Endothelial cell of umbilical vein (primary cell): ENCODE results near the gene SLC47A2. TPM values are rescaled to one million over a fixed set of nuclear protein-coding genes. Genes with fewer than 3 reads are reported as not detected.

Experiments used
- BruUV-seq: library from RNA; stranded (reverse); fragments of 400-500 nt; replicated peaks from 2 replicates; lab custom pipeline; 2021; lab: Mats Ljungman, UMichigan
- CTCF ChIA-PET: fragments of 300-600, 350-600 bp; sonication (Branson Sonifier 250); formaldehyde crosslinking; loops from one replicate; lab custom pipeline; 2021; ENCODE audit warnings: antibody characterized with exemption, inconsistent platforms; lab: Charles Lee
- POLR2A ChIA-PET: fragments of 300-600, 350-600 bp; sonication (Branson Sonifier 250); formaldehyde crosslinking; loops from one replicate; lab custom pipeline; 2021; ENCODE audit warnings: antibody characterized with exemption, inconsistent platforms; lab: Charles Lee
- DNase-seq: peaks from one replicate; pipeline ENCODE4 v3.0.0-alpha.2; 2011; ENCODE audit warnings: low read depth, low spot score
- FAIRE-seq: peaks from 2 replicates; lab custom pipeline; 2011; peaks lifted over from hg19 to GRCh38; lab: Jason Lieb, UNC
- H2AFZ ChIP-seq: 2 replicates; pipeline ENCODE4 v1.6.0; 2012; ENCODE audit warnings: low read depth, low read length, control low read depth, inconsistent platforms
- H3K27ac ChIP-seq: 2 replicates; pipeline ENCODE4 v1.5.1; 2011; ENCODE audit warnings: low read depth, mild to moderate bottlenecking, control low read depth, low read length, moderate library complexity; ENCODE audit not compliant: insufficient read depth
- H3K27me3 ChIP-seq, 2 experiments: 2 replicates each; pipeline versions ENCODE4 v1.6.0 to v1.6.1; 2011; ENCODE audit warnings: low read length in 2 of 2, mixed read lengths in 1 of 2; ENCODE audit not compliant: control insufficient read depth in 2 of 2, insufficient read depth in 2 of 2
- H3K36me3 ChIP-seq, 2 experiments: 2 replicates in 1 of 2; 3 replicates in 1 of 2; pipeline ENCODE4 v1.5.1; 2011; ENCODE audit warnings: low read length in 2 of 2, mild to moderate bottlenecking in 1 of 2, moderate library complexity in 1 of 2; ENCODE audit not compliant: control insufficient read depth in 2 of 2, insufficient read depth in 2 of 2; ENCODE audit errors: extremely low read depth in 1 of 2
- H3K4me1 ChIP-seq: 3 replicates; pipeline ENCODE4 v1.5.1; 2011; ENCODE audit warnings: mild to moderate bottlenecking, low read length; ENCODE audit not compliant: control insufficient read depth, insufficient read depth; ENCODE audit errors: extremely low read depth
- H3K4me2 ChIP-seq: 2 replicates; pipeline ENCODE4 v1.6.1; 2011; ENCODE audit warnings: low read length, control low read depth, mixed read lengths; ENCODE audit not compliant: insufficient read depth
- H3K4me3 ChIP-seq, 3 experiments: fragments of 200-600 bp in 1 of 3; sonication (generic), shearing (Covaris generic) in 1 of 3; replicated peaks in 1 of 3; 2 replicates each; pipeline ENCODE4 v1.5.1; 2011 to 2016; ENCODE audit warnings: control low read depth in 3 of 3, low read length in 3 of 3, mild to moderate bottlenecking in 2 of 3, inconsistent platforms in 1 of 3, low read depth in 1 of 3, moderate library complexity in 1 of 3; ENCODE audit not compliant: insufficient read depth in 1 of 3
- H3K79me2 ChIP-seq: 2 replicates; pipeline ENCODE4 v1.6.0; 2012; ENCODE audit warnings: low read length, inconsistent platforms; ENCODE audit not compliant: control insufficient read depth, insufficient read depth
- H3K9ac ChIP-seq: replicated peaks from 2 replicates; pipeline ENCODE3; 2011; ENCODE audit warnings: low read length, control low read depth; ENCODE audit not compliant: insufficient read depth; ENCODE audit errors: extremely low read depth
- H3K9me1 ChIP-seq: replicated peaks from 3 replicates; pipeline ENCODE4 v1.6.0; 2011; ENCODE audit warnings: mild to moderate bottlenecking, low read length; ENCODE audit not compliant: control insufficient read depth, insufficient read depth; ENCODE audit errors: extremely low read depth
- H3K9me3 ChIP-seq: replicated peaks from 2 replicates; pipeline ENCODE4 v1.5.1; 2012; ENCODE audit warnings: low read length, inconsistent platforms; ENCODE audit not compliant: control insufficient read depth, insufficient read depth
- H4K20me1 ChIP-seq: replicated peaks from 2 replicates; pipeline ENCODE3; 2011; ENCODE audit warnings: mild to moderate bottlenecking, low read length; ENCODE audit not compliant: control insufficient read depth, insufficient read depth; ENCODE audit errors: extremely low read depth
- CTCF ChIP-seq, 2 donors: IDR thresholded peaks; 1 replicate in 1 of 2; 2 replicates in 1 of 2; pipeline ENCODE4 v1.5.1; 2011; ENCODE audit warnings: low read length in 2 of 2, mild to moderate bottlenecking in 2 of 2, moderate library complexity in 2 of 2, control low read depth in 1 of 2, inconsistent platforms in 1 of 2, low read depth in 1 of 2; ENCODE audit not compliant: insufficient read depth in 1 of 2; ENCODE audit errors: extremely low read depth in 1 of 2
- EZH2 ChIP-seq: IDR thresholded peaks from 2 replicates; pipeline ENCODE4 v1.6.1; 2012; ENCODE audit warnings: borderline replicate concordance, low read depth, mild to moderate bottlenecking, moderate library complexity, low read length, inconsistent platforms; ENCODE audit not compliant: severe bottlenecking
- FOS ChIP-seq: IDR thresholded peaks from 2 replicates; pipeline ENCODE4 v1.6.1; 2011; ENCODE audit warnings: mild to moderate bottlenecking, low read length, moderate library complexity, borderline replicate concordance; ENCODE audit not compliant: insufficient read depth
- GATA2 ChIP-seq: IDR thresholded peaks from 2 replicates; pipeline ENCODE4 v1.7.0; 2011; ENCODE audit warnings: low read depth, mild to moderate bottlenecking, moderate library complexity, mixed read lengths, low read length; ENCODE audit not compliant: insufficient read length, insufficient read depth
- JUN ChIP-seq: IDR thresholded peaks from 2 replicates; pipeline ENCODE4 v1.6.1; 2011; ENCODE audit warnings: borderline replicate concordance, low read depth; ENCODE audit not compliant: insufficient read length, insufficient read depth
- MAX ChIP-seq: IDR thresholded peaks from 2 replicates; pipeline ENCODE4 v1.6.1; 2011; ENCODE audit not compliant: insufficient read depth, insufficient read length
- MYC ChIP-seq: IDR thresholded peaks from one replicate; pipeline ENCODE4 v1.6.1; 2011; ENCODE audit warnings: mild to moderate bottlenecking, low read depth, low read length
- POLR2A ChIP-seq: IDR thresholded peaks from 2 replicates; pipeline ENCODE4 v1.6.1; 2012; ENCODE audit warnings: low read depth, mild to moderate bottlenecking, control low read depth, low read length
- POLR2AphosphoS5 ChIP-seq: IDR thresholded peaks from 2 replicates; pipeline ENCODE4 v1.6.1; 2012; ENCODE audit warnings: low read depth, mild to moderate bottlenecking, control low read depth, low read length, moderate library complexity; ENCODE audit not compliant: insufficient read depth
- dilution Hi-C: fragments of 300-500 bp; cut with MboI; formaldehyde crosslinking; loops from one replicate; pipeline ENCODE4 v1.15.0; 2019; ENCODE audit warnings: low sequenced_read_pairs; ENCODE audit not compliant: extremely low pct_ligation_motif_present
- intact Hi-C: fragments of 100-400 bp; cut with micrococcal nuclease; formaldehyde crosslinking; loops from one replicate; pipeline ENCODE4 v1.10.0; 2022
- polyA plus RNA-seq, 4 experiments: library from polyadenylated mRNA; depleted of rRNA in 3 of 4; stranded (reverse) in 3 of 4; unstranded in 1 of 4; fragments of >200 nt; gene quantifications; 2 replicates each; pipeline versions ENCODE4 v1.2.1 to v1.2.3, GENCODE V29; 2011 to 2012; ENCODE audit warnings: missing spikeins in 1 of 4
- total RNA-seq: library from RNA; stranded (reverse); gene quantifications from 2 replicates; pipeline ENCODE4 v1.2.3, GENCODE V29; 2021

The SLC47A2 gene
- total and polyA plus RNA-seq, 2 donors (not counting 3 experiments of a cell fraction or from before 2014, with no cell fraction given): not detected

- H3K27me3 ChIP-seq: no peaks in the 10 kb centered on the region
- intact Hi-C loops: no loop called here
- no peak overlapping the region for H3K9ac ChIP-seq
- H3K4me1 ChIP-seq: no peaks in the 10 kb centered on the region
- no peaks in the 10 kb centered on the region for H3K36me3 ChIP-seq
- H2AFZ ChIP-seq: no peak overlapping the region
- no peak for TF ChIP-seq JUN
- TF ChIP-seq POLR2A: no peak
- no peak for TF ChIP-seq EZH2
- TF ChIP-seq CTCF (IDR thresholded peaks at IDR 0.05; ENCODE audit: extremely low read depth in 1 of 2, insufficient read depth in 1 of 2, low read depth in 1 of 2, low read length in 2 of 2): no peak
- TF ChIP-seq GATA2: no peak
- TF ChIP-seq MAX: no peak
- no peak for TF ChIP-seq POLR2AphosphoS5
- TF ChIP-seq MYC: no peak
- no peak for TF ChIP-seq FOS
- dilution Hi-C loops: no loop called here
- BruUV-seq: no TSS peak
- FAIRE-seq (no peak), DNase-seq (no peak)
- no peak overlapping the region for H3K27ac ChIP-seq
- H3K4me3 ChIP-seq: no peak overlapping the region
- H3K9me1 ChIP-seq: no peaks in the 10 kb centered on the region
- ChIA-PET POLR2A (no interaction called here), CTCF (interaction anchor here (0.7 kb wide), 1 partner anchor 38 kb away, joined by 3 read pairs; no protein-coding TSS in a partner anchor)
- no peaks in the 10 kb centered on the region for H3K79me2 ChIP-seq
- H3K4me2 ChIP-seq: no peak overlapping the region
- no peaks in the 10 kb centered on the region for H3K9me3 ChIP-seq
- H4K20me1 ChIP-seq: no peaks in the 10 kb centered on the region
Observed at GRCh38 chr17:19706791-19707727, 9.3 kb downstream of the SLC47A2 start.
